ENCODE data around the gene PPP1R3C.

DNA sequence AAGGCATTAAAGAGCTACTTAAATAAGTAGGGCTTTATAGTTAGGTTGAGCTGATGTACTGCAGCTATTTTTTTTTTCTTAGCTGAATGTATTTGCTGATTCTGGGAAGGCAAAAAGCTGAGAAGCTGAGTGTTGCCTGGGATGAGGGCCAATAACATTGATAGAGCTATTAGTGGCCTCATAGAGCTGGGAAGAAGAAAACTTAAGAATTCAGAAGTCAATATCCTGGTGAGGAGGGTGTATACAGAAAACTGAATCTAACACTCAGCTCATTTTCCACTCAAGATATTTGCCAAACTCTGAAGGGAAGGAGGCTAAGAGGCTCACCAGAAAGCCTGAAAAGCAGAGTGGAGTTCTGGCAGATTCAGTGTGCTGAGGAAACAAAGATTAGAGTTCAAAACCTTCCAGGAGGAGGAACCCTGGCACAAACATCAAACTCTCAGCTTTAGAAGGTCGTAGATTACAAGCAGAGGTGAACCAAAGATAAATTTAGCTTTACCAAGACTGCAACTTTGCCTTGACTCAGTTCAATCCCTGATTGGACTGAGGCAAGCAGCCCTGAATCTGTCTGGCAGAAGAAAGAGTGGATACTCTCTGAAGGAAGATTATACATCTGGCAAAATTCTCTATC lies 11.3 kb downstream of the PPP1R3C start:
- TF ChIP-seq POLR2A (IDR thresholded peaks at IDR 0.05) (no peak), CTCF (IDR thresholded peaks at IDR 0.05) (no peak), EP300 (IDR thresholded peaks at IDR 0.05) (no peak)
